ENCODE measurements around the gene PCBP4.

The PCBP4 gene

DNA sequence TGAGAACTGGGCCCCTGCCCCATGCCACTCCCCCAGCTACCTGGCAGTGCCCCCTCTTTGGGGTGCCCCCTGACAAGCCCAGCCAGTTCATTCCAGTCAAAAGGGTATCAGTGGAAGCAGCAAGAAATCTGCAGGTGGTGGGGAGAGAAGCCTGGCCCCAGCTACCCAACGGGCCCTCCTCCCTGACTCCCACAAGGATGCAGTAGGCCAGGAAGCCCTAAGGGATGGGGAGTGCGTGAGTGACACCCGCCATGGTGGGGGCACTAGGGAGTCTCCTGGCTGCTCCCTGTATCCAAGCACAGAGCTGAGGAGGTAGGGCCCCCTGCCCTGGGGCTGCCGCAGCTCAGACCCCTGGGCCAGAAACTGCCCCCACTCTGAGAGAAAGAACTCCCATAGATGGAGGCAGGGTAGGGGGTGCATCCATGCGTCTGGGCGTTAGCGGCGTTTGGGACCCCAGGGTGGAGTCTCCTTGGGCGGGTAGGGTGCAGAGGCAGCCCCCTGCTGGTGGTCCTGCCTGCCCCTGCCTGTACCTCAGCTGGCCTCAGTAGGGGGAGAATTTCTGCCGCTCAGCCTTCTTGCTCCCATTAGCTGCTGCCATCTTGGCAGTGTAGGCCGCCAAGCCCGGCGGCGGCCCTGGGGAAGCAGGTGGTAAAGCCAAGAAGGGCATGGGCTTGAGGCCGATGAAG lies 9.6 kb downstream of the PCBP4 start:
- TF ChIP-seq, protein P1, sequence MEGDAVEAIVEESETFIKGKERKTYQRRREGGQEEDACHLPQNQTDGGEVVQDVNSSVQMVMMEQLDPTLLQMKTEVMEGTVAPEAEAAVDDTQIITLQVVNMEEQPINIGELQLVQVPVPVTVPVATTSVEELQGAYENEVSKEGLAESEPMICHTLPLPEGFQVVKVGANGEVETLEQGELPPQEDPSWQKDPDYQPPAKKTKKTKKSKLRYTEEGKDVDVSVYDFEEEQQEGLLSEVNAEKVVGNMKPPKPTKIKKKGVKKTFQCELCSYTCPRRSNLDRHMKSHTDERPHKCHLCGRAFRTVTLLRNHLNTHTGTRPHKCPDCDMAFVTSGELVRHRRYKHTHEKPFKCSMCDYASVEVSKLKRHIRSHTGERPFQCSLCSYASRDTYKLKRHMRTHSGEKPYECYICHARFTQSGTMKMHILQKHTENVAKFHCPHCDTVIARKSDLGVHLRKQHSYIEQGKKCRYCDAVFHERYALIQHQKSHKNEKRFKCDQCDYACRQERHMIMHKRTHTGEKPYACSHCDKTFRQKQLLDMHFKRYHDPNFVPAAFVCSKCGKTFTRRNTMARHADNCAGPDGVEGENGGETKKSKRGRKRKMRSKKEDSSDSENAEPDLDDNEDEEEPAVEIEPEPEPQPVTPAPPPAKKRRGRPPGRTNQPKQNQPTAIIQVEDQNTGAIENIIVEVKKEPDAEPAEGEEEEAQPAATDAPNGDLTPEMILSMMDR (IDR thresholded peaks at IDR 0.05; ENCODE audit: low read depth, low read length), result no peak
- H3K4me3 ChIP-seq (ENCODE audit: low read depth, low read length), result no peak overlapping the region

DNA sequence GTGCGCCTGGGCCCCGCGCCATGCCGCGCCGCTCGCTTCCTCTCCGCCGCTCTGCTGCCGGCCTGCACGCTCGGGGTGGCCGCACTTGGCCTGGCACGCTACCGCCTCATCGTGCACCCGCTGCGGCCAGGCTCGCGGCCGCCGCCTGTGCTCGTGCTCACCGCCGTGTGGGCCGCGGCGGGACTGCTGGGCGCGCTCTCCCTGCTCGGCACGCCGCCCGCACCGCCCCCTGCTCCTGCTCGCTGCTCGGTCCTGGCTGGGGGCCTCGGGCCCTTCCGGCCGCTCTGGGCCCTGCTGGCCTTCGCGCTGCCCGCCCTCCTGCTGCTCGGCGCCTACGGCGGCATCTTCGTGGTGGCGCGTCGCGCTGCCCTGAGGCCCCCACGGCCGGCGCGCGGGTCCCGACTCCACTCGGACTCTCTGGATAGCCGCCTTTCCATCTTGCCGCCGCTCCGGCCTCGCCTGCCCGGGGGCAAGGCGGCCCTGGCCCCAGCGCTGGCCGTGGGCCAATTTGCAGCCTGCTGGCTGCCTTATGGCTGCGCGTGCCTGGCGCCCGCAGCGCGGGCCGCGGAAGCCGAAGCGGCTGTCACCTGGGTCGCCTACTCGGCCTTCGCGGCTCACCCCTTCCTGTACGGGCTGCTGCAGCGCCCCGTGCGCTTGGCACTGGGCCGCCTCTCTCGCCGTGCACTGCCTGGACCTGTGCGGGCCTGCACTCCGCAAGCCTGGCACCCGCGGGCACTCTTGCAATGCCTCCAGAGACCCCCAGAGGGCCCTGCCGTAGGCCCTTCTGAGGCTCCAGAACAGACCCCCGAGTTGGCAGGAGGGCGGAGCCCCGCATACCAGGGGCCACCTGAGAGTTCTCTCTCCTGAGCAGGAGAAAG lies 11.1 kb downstream of the PCBP4 start:
- TF ChIP-seq, protein P1 (IDR thresholded peaks at IDR 0.05; ENCODE audit: low read depth, low read length), result peak; percentile 27; the same call in 1 of the 2 replicates
- no peak overlapping the region for H3K4me3 ChIP-seq (ENCODE audit: low read depth, low read length)

DNA sequence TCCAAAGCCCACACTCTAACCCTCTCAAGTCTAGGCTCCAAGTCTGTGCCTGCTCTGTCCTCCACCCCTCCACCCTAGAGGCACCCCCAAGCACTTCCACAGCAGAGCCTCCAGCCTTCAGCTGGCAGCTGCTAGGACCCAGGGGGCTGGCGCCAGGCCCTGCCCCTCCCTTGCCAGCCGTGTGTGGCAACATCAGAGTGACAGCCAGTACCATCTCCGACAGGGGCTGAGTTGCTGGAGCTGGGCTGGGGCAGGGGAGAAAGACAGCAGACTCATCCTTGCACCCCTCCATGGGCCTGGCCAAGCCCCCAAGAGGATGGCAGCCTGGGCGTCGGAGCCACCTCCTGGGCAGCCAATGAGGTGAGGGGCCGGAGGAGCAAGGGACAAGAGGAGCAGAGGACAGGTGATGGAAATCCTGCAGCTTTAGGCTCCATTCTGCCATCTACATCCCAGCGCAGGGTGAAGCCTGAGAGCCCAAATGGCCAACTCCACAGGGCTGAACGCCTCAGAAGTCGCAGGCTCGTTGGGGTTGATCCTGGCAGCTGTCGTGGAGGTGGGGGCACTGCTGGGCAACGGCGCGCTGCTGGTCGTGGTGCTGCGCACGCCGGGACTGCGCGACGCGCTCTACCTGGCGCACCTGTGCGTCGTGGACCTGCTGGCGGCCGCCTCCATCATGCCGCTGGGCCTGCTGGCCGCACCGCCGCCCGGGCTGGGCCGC lies 11.9 kb downstream of the PCBP4 start, which contains the start of gene GPR62:
GPR62 (plus strand) TSS at position 207 of the 718 bp plus-strand sequence; CDS start at position 479, 272 bp downstream.
- TF ChIP-seq, protein P1 (IDR thresholded peaks at IDR 0.05; ENCODE audit: low read depth, low read length), result no peak
- H3K4me3 ChIP-seq (ENCODE audit: low read depth, low read length), result no peak within 1 kb of the TSS

DNA sequence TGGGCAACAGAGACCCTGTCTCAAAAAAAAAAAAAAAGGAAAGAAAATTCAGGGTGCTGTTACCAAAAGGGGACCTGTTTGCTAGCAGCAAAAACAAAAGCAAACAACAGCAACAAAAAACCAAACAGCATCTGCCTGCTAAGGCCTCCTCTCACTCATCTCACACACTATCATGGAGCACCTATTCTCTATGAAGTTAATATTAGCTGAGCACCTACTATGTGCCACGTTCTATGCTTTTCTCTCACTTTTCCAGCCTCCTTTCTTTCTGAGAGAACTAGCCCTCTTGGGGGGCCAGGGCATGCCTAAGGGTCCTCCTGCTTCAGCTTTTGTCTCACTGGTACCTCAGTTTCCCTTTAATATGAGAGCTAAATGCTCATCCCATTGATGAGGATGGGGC lies 12.5 kb downstream of the PCBP4 start:
- no peak overlapping the region for H3K4me3 ChIP-seq (ENCODE audit: low read depth, low read length)
- TF ChIP-seq, protein P1 (IDR thresholded peaks at IDR 0.05; ENCODE audit: low read depth, low read length), result no peak

DNA sequence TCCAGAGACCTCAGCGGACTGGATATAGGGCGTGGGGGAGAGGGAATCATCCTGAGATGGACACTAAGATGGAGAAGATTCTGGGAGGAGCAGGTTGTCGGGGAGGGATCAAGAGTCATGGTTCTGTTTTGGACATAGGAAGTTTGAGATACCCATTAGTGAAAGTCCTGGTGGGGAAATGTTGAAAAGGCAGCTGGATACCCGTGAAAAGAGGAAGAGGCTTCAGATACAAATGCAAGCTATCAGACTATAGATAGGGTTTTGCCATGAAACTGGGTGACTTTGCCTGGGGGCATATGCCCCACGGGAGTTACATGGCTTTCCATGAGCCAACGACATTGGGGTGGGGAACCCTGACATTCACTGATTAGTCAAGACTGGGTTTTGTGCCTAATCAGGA lies 13.1 kb downstream of the PCBP4 start:
- H3K4me3 ChIP-seq (ENCODE audit: low read depth, low read length), result no peak overlapping the region
- TF ChIP-seq, protein P1 (IDR thresholded peaks at IDR 0.05; ENCODE audit: low read depth, low read length), result no peak

DNA sequence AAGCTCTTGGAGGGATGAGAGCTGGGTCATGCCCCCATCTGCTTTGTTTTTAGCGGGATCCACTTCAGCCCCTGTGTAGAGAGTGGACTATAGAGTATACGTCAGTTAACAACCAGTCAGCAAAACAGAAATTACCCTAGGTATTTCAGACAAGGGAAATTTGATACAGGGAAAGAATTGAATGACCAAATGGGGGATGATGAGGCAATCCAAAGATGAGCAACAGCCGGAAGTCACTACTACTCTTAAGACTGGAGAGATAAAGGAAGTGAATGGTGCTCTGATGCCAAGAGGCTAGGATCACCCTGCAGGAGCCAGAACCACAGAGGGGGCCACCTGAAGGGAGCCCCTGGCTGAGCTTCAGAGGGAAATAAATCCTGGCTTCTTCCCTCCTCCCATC lies 13.8 kb downstream of the PCBP4 start:
- no peak overlapping the region for H3K4me3 ChIP-seq (ENCODE audit: low read depth, low read length)
- TF ChIP-seq, protein P1 (IDR thresholded peaks at IDR 0.05; ENCODE audit: low read depth, low read length), result no peak
